HG03280 (cell line): ENCODE measurements around the gene CMSS1.
A peak's percentile ranks its signal among the peaks of the same experiment; 100 is the strongest.

Experiments
- ATAC-seq: cut with Tn5 transposase; IDR thresholded peaks from one replicate; pipeline ENCODE4 v1.9.1; 2021; ENCODE audit warnings: mild to moderate bottlenecking, moderate library complexity; ENCODE audit not compliant: unreplicated experiment

CMSS1 gene

GRCh38 chr3:100010087-100010417 lies 192.4 kb downstream of the CMSS1 start:
- ATAC-seq, result no peak

- no peak for ATAC-seq
Measured at GRCh38 chr3:100018806-100019205, 201.1 kb downstream of the CMSS1 start.

- no peak for ATAC-seq
Measured at GRCh38 chr3:100019719-100020118, 202.1 kb downstream of the CMSS1 start.

- ATAC-seq, result no peak
Measured at GRCh38 chr3:100020876-100021644, 203.4 kb downstream of the CMSS1 start.

- ATAC-seq, result no peak
Measured at GRCh38 chr3:100022506-100022905, 204.8 kb downstream of the CMSS1 start.

- no peak for ATAC-seq
Measured at GRCh38 chr3:100023150-100023549, 205.5 kb downstream of the CMSS1 start.

GRCh38 chr3:100023595-100023994 lies 205.9 kb downstream of the CMSS1 start:
- no peak for ATAC-seq

- ATAC-seq, result no peak
Measured at GRCh38 chr3:100024520-100025303, 207.1 kb downstream of the CMSS1 start.

- no peak for ATAC-seq
Measured at GRCh38 chr3:100027321-100027720, 209.7 kb downstream of the CMSS1 start.

- no peak for ATAC-seq
Measured at GRCh38 chr3:100029052-100029451, 211.4 kb downstream of the CMSS1 start.

- ATAC-seq, result peak; percentile 50
Measured at GRCh38 chr3:100029689-100030088, 212.0 kb downstream of the CMSS1 start.

GRCh38 chr3:100030346-100030745 lies 212.7 kb downstream of the CMSS1 start:
- no peak for ATAC-seq

- ATAC-seq, result no peak
Measured at GRCh38 chr3:100030914-100031425, 213.3 kb downstream of the CMSS1 start.

GRCh38 chr3:100032243-100032642 lies 214.6 kb downstream of the CMSS1 start:
- ATAC-seq, result no peak

GRCh38 chr3:100033184-100033583 lies 215.5 kb downstream of the CMSS1 start:
- no peak for ATAC-seq

- ATAC-seq, result no peak
Measured at GRCh38 chr3:100033903-100034471, 216.3 kb downstream of the CMSS1 start.

- no peak for ATAC-seq
Measured at GRCh38 chr3:100039075-100039474, 221.4 kb downstream of the CMSS1 start.

- ATAC-seq, result no peak
Measured at GRCh38 chr3:100040451-100041225, 223.0 kb downstream of the CMSS1 start.

- no peak for ATAC-seq
Measured at GRCh38 chr3:100041328-100041749, 223.7 kb downstream of the CMSS1 start.

- no peak for ATAC-seq
Measured at GRCh38 chr3:100042166-100042981, 224.7 kb downstream of the CMSS1 start.
